CD4-positive, alpha-beta memory T cell (primary cell): ENCODE results near the gene TMEM184B. TPM values are rescaled to one million over a fixed set of nuclear protein-coding genes. Genes with fewer than 3 reads are reported as not detected.
A peak's percentile ranks its signal among the peaks of the same experiment; 100 is the strongest.

Source experiments
- CTCF ChIA-PET: fragments of 350-600 bp; sonication (Branson Sonifier 250); formaldehyde crosslinking; loops from one replicate; lab custom pipeline; 2021; ENCODE audit warnings: inconsistent platforms; ENCODE audit not compliant: partially characterized antibody; lab: Charles Lee
- POLR2A ChIA-PET: fragments of 350-600 bp; sonication (Branson Sonifier 250); formaldehyde crosslinking; loops from one replicate; lab custom pipeline; 2021; ENCODE audit not compliant: partially characterized antibody; lab: Charles Lee
- DNase-seq, 5 donors: peaks; one replicate each; pipeline versions ENCODE4 v3.0.0 to v3.0.0-alpha.2; 2020 to 2022; ENCODE audit warnings: mixed read lengths in 1 of 5
- H3K27ac ChIP-seq: one replicate; pipeline ENCODE4 v1.7.0; 2013; ENCODE audit warnings: low read depth, low read length
- H3K27me3 ChIP-seq: 2 replicates; pipeline ENCODE4 v1.7.0; 2013; ENCODE audit warnings: mild to moderate bottlenecking, low read length, moderate library complexity; ENCODE audit not compliant: insufficient read depth
- H3K36me3 ChIP-seq: 2 replicates; pipeline ENCODE4 v1.7.0; 2013; ENCODE audit warnings: mild to moderate bottlenecking, low read length, moderate library complexity; ENCODE audit not compliant: insufficient read depth
- H3K4me1 ChIP-seq: 2 replicates; pipeline ENCODE4 v1.7.0; 2013; ENCODE audit warnings: mild to moderate bottlenecking, low read length, moderate library complexity; ENCODE audit not compliant: insufficient read depth
- H3K4me3 ChIP-seq, 2 donors: one replicate each; pipeline ENCODE4 v1.7.0; 2013; ENCODE audit warnings: low read length in 2 of 2, mild to moderate bottlenecking in 1 of 2
- H3K9me3 ChIP-seq, 2 donors: one replicate each; pipeline ENCODE4 v1.7.0; 2013; ENCODE audit warnings: low read length in 2 of 2, control low read depth in 1 of 2; ENCODE audit not compliant: control insufficient read depth in 1 of 2
- H3K27ac Mint-ChIP-seq, 7 donors: one replicate each; pipeline ENCODE4 v1.8.0; 2020 to 2021; ENCODE audit warnings: mixed read lengths in 7 of 7, mild to moderate bottlenecking in 6 of 7, inconsistent platforms in 3 of 7, moderate library complexity in 3 of 7
- H3K27me3 Mint-ChIP-seq, 2 donors: one replicate each; pipeline ENCODE4 v1.8.0; 2020 to 2021; ENCODE audit warnings: mixed read lengths in 2 of 2
- H3K36me3 Mint-ChIP-seq, 2 donors: one replicate each; pipeline ENCODE4 v1.8.0; 2020 to 2021; ENCODE audit warnings: mixed read lengths in 2 of 2, inconsistent platforms in 1 of 2, mild to moderate bottlenecking in 1 of 2
- H3K4me1 Mint-ChIP-seq, 4 donors: one replicate each; pipeline ENCODE4 v1.8.0; 2020 to 2021; ENCODE audit warnings: mixed read lengths in 4 of 4, mild to moderate bottlenecking in 1 of 4
- H3K4me3 Mint-ChIP-seq, 8 donors: one replicate each; pipeline ENCODE4 v1.8.0; 2020 to 2021; ENCODE audit warnings: mixed read lengths in 8 of 8, mild to moderate bottlenecking in 7 of 8, moderate library complexity in 6 of 8, inconsistent platforms in 3 of 8
- H3K9me3 Mint-ChIP-seq, 8 donors: one replicate each; pipeline ENCODE4 v1.8.0; 2020 to 2021; ENCODE audit warnings: mixed read lengths in 8 of 8, mild to moderate bottlenecking in 5 of 8, inconsistent platforms in 3 of 8, moderate library complexity in 1 of 8
- intact Hi-C: fragments of 100-400 bp; cut with micrococcal nuclease; formaldehyde crosslinking; loops from one replicate; pipeline ENCODE4 v1.15.1; 2023
- polyA plus RNA-seq, 2 donors: library from polyadenylated mRNA; unstranded; fragments of 300-500 nt; fragmentation: Illumina TruSeq; gene quantifications; one replicate each; pipeline ENCODE4 v1.2.3, GENCODE V29; 2021
- total RNA-seq, 2 experiments: library from RNA; stranded (reverse); gene quantifications; one replicate each; pipeline ENCODE4 v1.2.3, GENCODE V29; 2021

The TMEM184B gene
- total and polyA plus RNA-seq, 4 experiments from 2014 or later, result 9.0 to 36.6 (median 29.7) TPM

DNA sequence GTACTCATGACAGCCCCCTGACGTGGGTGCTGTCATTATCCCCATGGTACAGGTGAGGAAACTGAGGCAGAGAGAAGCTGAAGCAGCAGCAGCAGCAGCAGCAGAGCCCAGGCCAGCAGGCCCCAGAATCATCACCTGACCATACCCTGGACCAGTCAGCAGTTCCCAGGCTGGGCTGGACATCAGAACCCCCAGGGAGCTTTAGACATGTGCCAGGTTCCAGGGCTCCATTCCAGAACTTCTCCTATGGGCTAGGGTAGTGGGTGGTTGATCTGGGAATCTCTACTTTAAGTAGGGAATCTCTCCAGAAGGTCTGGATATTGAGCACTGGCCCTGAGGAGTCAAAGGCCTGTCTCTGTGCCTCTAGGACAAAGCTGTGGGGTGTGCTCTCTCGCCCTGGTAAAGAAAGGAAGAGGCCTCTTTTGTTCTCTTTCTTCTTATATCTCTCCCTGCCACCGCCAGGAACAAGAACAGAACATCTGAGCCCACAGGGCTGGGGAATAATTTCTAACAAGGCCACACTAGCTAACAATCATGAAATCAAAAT lies 44.4 kb downstream of the TMEM184B start:
- H3K4me3 ChIP-seq, result no peak overlapping the region
- H3K27me3 Mint-ChIP-seq, result no peaks in the 10 kb centered on the region
- POLR2A ChIA-PET, result interaction anchor here (1.0 to 4.1 kb wide), 3 partner anchors 10 to 26 kb away, joined by 3 to 17 read pairs (median 7); partner anchors contain the start of gene MAFF
- peaks cover 4 to 27% (median 14%) of the 10 kb centered on the region in 4 donors for H3K4me1 Mint-ChIP-seq
- CTCF ChIA-PET, result interaction anchor here (1.1 to 4.1 kb wide), 5 partner anchors 9 to 176 kb away, joined by 3 to 23 read pairs (median 8); no protein-coding TSS in a partner anchor
- intact Hi-C loops, result no loop called here
- DNase-seq, result no peak
- H3K27ac ChIP-seq, result no peak overlapping the region
- H3K9me3 ChIP-seq, result no peaks in the 10 kb centered on the region
- no peaks in the 10 kb centered on the region for H3K4me1 ChIP-seq
- peaks cover 23 to 55% of the 10 kb centered on the region in 2 donors for H3K36me3 Mint-ChIP-seq
- H3K27ac Mint-ChIP-seq, result peak overlapping the region; percentile 69 to 91 (median 82)
- H3K4me3 Mint-ChIP-seq, result peak overlapping the region in 4 of 8 donors; percentile 19 to 67 (median 43)
- H3K9me3 Mint-ChIP-seq, result no peaks in the 10 kb centered on the region
- no peaks in the 10 kb centered on the region for H3K27me3 ChIP-seq
- peaks cover 24% of the 10 kb centered on the region for H3K36me3 ChIP-seq

DNA sequence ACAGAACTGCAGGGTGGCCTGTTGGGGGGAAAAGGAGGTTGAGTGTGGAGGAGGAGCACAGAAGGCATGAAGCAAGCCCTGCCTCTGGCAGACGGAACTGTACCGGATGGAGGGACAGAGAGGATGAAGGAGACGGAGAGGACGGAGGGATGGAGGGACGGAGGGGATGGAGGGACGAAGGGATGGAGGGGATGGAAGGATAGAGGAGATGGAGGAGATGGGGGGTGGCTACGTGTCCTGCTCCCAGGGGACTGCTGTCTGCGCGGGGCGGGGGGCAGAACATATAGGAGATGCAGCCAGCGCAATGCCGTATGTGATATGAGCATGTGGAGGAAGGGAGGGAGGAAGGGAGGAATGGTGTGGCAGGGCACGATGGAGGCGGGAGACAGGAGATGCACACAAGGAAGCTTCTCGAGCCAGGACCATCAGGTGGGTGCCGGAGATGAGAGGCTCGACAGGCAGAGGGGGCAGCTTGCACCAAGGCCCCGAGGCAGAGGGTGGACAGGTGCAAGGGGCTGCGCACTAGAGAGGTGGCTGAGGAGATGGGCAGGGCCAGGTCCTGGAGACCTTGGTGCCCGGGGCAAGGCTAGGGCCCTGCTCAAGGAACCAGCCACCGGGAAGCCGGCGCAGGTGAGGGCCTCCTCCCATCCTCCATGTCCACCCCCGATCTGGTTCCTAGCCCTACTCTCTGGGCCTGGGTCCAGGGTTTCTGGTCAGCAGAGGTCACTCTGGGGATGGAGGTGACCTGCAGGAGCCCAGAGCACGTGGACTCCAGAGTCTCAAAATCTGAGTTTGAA lies 45.8 kb downstream of the TMEM184B start:
- H3K4me1 ChIP-seq, result no peaks in the 10 kb centered on the region
- H3K4me3 ChIP-seq, result no peak overlapping the region
- no peak for DNase-seq
- H3K27me3 ChIP-seq, result no peaks in the 10 kb centered on the region
- peak overlapping the region in 2 of 7 donors; percentile 8 to 62 for H3K27ac Mint-ChIP-seq
- intact Hi-C loops, result no loop called here
- H3K36me3 Mint-ChIP-seq, result peaks cover 17 to 49% of the 10 kb centered on the region in 2 donors
- no peak overlapping the region for H3K27ac ChIP-seq
- ChIA-PET POLR2A (interaction anchor here (4.1 kb wide), 1 partner anchor 25 kb away, joined by 17 read pairs; the partner anchor contains the start of gene MAFF), CTCF (interaction anchor here (4.1 kb wide), 1 partner anchor 175 kb away, joined by 23 read pairs; no protein-coding TSS in a partner anchor)
- no peaks in the 10 kb centered on the region for H3K27me3 Mint-ChIP-seq
- H3K9me3 ChIP-seq, result no peaks in the 10 kb centered on the region
- peaks cover 24% of the 10 kb centered on the region for H3K36me3 ChIP-seq
- no peak overlapping the region for H3K4me3 Mint-ChIP-seq
- H3K4me1 Mint-ChIP-seq, result peaks cover 8 to 21% (median 15%) of the 10 kb centered on the region in 4 donors
- peaks cover 0 to 3% (median 0%) of the 10 kb centered on the region in 8 donors for H3K9me3 Mint-ChIP-seq

DNA sequence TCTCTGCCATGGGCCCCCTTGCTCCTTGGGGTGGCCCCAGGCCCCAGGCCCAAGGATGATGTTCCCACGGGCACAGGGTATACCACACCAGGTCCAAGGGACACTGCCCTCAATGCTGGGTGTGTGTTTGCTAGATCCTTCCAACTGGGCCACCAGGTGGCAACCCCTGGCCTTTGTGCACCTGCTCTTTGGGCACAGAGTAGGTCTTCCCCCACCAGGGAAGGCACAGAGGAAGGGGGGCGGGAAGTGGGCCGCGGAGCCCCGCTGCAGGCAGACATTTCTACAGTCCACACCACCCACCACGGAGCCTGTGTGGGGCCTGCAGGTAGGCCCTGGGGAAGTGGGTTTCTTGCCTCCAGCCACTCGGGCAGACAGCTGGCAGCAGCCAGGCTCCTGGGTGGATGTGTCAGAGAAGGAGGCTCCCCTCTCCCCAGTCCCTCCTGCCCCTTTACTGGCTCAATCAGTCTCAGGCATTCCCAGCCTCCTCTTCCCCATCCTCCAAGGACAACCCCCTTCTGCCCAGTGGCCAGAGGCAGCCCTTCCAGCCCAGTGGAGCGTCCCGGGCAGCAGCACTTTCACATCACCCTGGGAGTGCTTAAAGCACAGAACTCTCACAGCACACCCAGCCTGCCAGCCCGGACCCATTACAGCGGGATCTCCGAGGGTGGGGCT lies 49.4 kb downstream of the TMEM184B start:
- no peaks in the 10 kb centered on the region for H3K27me3 ChIP-seq
- H3K9me3 Mint-ChIP-seq, result peaks cover 0 to 3% (median 0%) of the 10 kb centered on the region in 8 donors
- ChIA-PET POLR2A (no interaction called here), CTCF (no interaction called here)
- peaks cover 10 to 30% (median 22%) of the 10 kb centered on the region in 4 donors for H3K4me1 Mint-ChIP-seq
- peaks cover 20% of the 10 kb centered on the region for H3K4me1 ChIP-seq
- no peak overlapping the region for H3K4me3 ChIP-seq
- peaks cover 14% of the 10 kb centered on the region for H3K36me3 ChIP-seq
- H3K9me3 ChIP-seq, result no peaks in the 10 kb centered on the region
- intact Hi-C loops, result no loop called here
- DNase-seq, result peak in 1 of 5 donors; percentile 30
- no peak overlapping the region for H3K27ac ChIP-seq
- no peak overlapping the region for H3K4me3 Mint-ChIP-seq
- peak overlapping the region in 2 of 7 donors; percentile 8 to 27 for H3K27ac Mint-ChIP-seq
- H3K36me3 Mint-ChIP-seq, result peaks cover 8 to 40% of the 10 kb centered on the region in 2 donors
- no peaks in the 10 kb centered on the region for H3K27me3 Mint-ChIP-seq

DNA sequence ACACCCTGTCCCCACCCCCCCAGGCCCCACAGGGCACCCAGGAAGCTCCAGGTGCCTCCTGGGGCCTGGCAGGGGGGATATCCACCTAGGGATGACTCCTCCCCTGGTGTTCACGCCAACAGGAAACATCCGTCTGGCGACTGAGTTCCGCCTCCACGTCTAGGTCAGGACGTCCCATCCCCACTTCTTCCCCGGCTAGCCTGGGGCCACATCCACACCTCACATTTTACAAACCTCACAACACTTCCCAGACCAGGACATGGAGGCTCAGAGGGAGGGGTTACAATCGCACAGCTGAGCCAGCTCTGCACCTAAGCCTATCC lies 50.1 kb downstream of the TMEM184B start:
- Histone ChIP-seq H3K4me1 (peaks cover 27% of the 10 kb centered on the region), H3K27ac (no peak overlapping the region), H3K4me3 (no peak overlapping the region), H3K27me3 (no peaks in the 10 kb centered on the region), H3K36me3 (peaks cover 14% of the 10 kb centered on the region), H3K9me3 (no peaks in the 10 kb centered on the region)
- ChIA-PET CTCF (no interaction called here), POLR2A (no interaction called here)
- Mint-ChIP-seq H3K36me3 (peaks cover 8 to 39% of the 10 kb centered on the region in 2 donors), H3K27me3 (no peaks in the 10 kb centered on the region), H3K4me1 (peaks cover 15 to 36% (median 28%) of the 10 kb centered on the region in 4 donors), H3K9me3 (peaks cover 0 to 3% (median 0%) of the 10 kb centered on the region in 8 donors), H3K4me3 (no peak overlapping the region), H3K27ac (peak overlapping the region in 4 of 7 donors; percentile 35 to 76 (median 40))
- intact Hi-C loops, result no loop called here
- DNase-seq, result peak in 1 of 5 donors; percentile 16

DNA sequence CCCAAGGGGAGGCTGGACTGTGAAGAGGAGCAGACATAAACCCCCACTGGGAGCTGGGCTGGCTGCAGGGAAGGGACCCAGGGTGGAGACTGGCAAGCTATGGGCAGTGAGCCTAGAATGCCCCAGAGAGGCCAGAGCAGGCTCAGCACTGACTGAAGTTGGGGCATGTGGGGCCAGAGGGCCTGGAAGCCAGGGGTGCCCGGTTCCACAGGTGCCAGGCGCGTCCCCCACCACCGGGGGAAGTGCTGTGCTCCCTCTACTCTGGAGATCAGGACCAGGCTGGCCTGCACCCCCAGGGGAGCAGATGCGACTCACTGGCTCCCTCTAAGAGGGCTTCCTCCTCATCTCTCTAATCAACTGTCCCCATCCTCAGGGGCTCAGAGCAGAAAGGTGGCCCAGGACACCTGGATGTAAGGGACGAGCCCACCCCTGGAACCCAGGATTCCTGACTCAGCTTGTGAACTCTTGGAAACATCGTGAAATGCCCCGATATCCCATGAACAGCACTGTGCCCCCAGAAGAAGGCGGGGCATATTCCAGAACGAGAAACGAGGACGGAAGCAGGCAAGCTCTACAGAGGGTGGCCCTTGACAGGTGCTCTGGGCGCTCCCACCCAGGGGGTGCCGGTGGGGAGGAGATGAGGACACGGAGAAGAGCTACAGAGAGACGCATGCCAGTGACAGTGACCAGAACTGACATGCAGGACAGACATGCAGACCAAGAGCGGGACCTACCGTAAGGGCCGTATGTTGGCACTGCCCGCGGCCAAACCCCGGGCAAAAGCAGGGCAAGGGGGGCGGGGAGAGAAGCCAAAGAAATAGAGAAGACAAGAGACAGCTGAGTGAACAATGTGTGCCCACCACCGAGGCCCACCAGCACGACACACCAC lies 50.7 kb downstream of the TMEM184B start:
- peak in 1 of 5 donors; percentile 36 for DNase-seq
- H3K36me3 Mint-ChIP-seq, result peaks cover 8 to 35% of the 10 kb centered on the region in 2 donors
- Histone ChIP-seq H3K27me3 (no peaks in the 10 kb centered on the region), H3K9me3 (no peaks in the 10 kb centered on the region), H3K4me1 (peaks cover 27% of the 10 kb centered on the region), H3K36me3 (peaks cover 14% of the 10 kb centered on the region), H3K4me3 (no peak overlapping the region), H3K27ac (no peak overlapping the region)
- ChIA-PET CTCF (no interaction called here), POLR2A (no interaction called here)
- H3K4me3 Mint-ChIP-seq, result no peak overlapping the region
- peaks cover 15 to 38% (median 29%) of the 10 kb centered on the region in 4 donors for H3K4me1 Mint-ChIP-seq
- intact Hi-C loops, result no loop called here
- H3K27ac Mint-ChIP-seq, result peak overlapping the region in 6 of 7 donors; percentile 4 to 77 (median 66)
- no peaks in the 10 kb centered on the region for H3K27me3 Mint-ChIP-seq
- H3K9me3 Mint-ChIP-seq, result peaks cover 0 to 5% (median 0%) of the 10 kb centered on the region in 8 donors

DNA sequence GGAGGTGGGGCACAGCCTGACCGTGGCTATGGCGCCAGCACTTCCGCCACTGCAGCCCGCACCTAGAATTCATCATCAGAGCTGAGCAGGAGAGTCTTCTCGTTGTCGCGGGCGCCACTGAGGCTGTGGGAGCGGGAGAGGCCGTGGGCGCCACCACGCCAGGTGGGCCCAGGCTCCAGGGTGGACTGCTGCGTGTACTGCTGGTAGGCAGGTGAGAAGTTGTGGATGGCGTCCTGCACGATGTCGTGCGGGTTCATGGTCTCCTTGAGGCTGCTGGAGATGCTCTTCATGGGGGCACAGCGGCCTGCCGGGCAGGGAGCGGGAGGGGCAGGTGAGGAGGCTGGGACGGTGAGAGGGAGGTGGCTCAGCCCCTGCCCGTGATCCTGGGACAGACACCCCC lies 51.4 kb downstream of the TMEM184B start:
- peak in 1 of 5 donors; percentile 6 for DNase-seq
- H3K36me3 ChIP-seq, result peaks cover 14% of the 10 kb centered on the region
- ChIA-PET CTCF (no interaction called here), POLR2A (no interaction called here)
- H3K4me1 Mint-ChIP-seq, result peaks cover 15 to 38% (median 29%) of the 10 kb centered on the region in 4 donors
- H3K9me3 Mint-ChIP-seq, result peaks cover 0 to 5% (median 0%) of the 10 kb centered on the region in 8 donors
- H3K9me3 ChIP-seq, result no peaks in the 10 kb centered on the region
- H3K27me3 Mint-ChIP-seq, result no peaks in the 10 kb centered on the region
- peaks cover 27% of the 10 kb centered on the region for H3K4me1 ChIP-seq
- H3K36me3 Mint-ChIP-seq, result peaks cover 8 to 34% of the 10 kb centered on the region in 2 donors
- no peak overlapping the region for H3K27ac ChIP-seq
- no peak overlapping the region for H3K4me3 Mint-ChIP-seq
- H3K27ac Mint-ChIP-seq, result peak overlapping the region in 3 of 7 donors; percentile 4 to 76 (median 68)
- no peak overlapping the region for H3K4me3 ChIP-seq
- H3K27me3 ChIP-seq, result no peaks in the 10 kb centered on the region
- intact Hi-C loops, result no loop called here
